Caco-2 (cell line): ENCODE results near the gene NDUFB4. TPM values are rescaled to one million over a fixed set of nuclear protein-coding genes. Genes with fewer than 3 reads are reported as not detected.

ENCODE experiments used
- BruUV-seq: library from RNA; stranded (reverse); fragments of 400-500 nt; replicated peaks from 2 replicates; lab custom pipeline; 2021; lab: Mats Ljungman, UMichigan
- CTCF ChIA-PET: fragments of 300-600 bp; sonication (Branson Sonifier 250); formaldehyde crosslinking; loops from one replicate; lab custom pipeline; 2022; ENCODE audit warnings: antibody characterized with exemption; lab: Charles Lee
- POLR2A ChIA-PET: fragments of 300-600 bp; sonication (Branson Sonifier 250); formaldehyde crosslinking; loops from one replicate; lab custom pipeline; 2022; ENCODE audit warnings: antibody characterized with exemption; lab: Charles Lee
- DNase-seq, 2 experiments: peaks; one replicate each; pipeline versions ENCODE4 v3.0.0 to v3.0.0-alpha.2; 2020 to 2022
- H3K27me3 ChIP-seq: replicated peaks from 2 replicates; pipeline ENCODE4 v1.6.0; 2011; ENCODE audit warnings: low read length; ENCODE audit not compliant: control insufficient read depth, insufficient read depth
- H3K36me3 ChIP-seq: 2 replicates; pipeline ENCODE4 v1.5.1; 2011; ENCODE audit warnings: low read length; ENCODE audit not compliant: control insufficient read depth, insufficient read depth
- H3K4me1 ChIP-seq: fragments of 250-450 bp; sonication (Bioruptor Pico); 2 replicates; pipeline ENCODE4 v1.5.1; 2020; ENCODE audit warnings: mild to moderate bottlenecking
- H3K4me3 ChIP-seq: 2 replicates; pipeline ENCODE4 v1.5.1; 2011; ENCODE audit warnings: low read depth, mild to moderate bottlenecking, control low read depth, low read length
- H3K9me3 ChIP-seq: fragments of 250-450 bp; sonication (Bioruptor Pico); 2 replicates; pipeline ENCODE4 v1.5.1; 2020; ENCODE audit warnings: mild to moderate bottlenecking, moderate library complexity
- H3K27ac Mint-ChIP-seq: one replicate; pipeline ENCODE4 v1.8.0; 2022; ENCODE audit warnings: mixed read lengths; ENCODE audit not compliant: unreplicated experiment
- H3K27me3 Mint-ChIP-seq: one replicate; pipeline ENCODE4 v1.8.0; 2022; ENCODE audit warnings: mixed read lengths; ENCODE audit not compliant: insufficient read depth, unreplicated experiment
- H3K36me3 Mint-ChIP-seq: one replicate; pipeline ENCODE4 v1.8.0; 2022; ENCODE audit warnings: mild to moderate bottlenecking, mixed read lengths; ENCODE audit not compliant: insufficient read depth, unreplicated experiment
- H3K4me1 Mint-ChIP-seq: one replicate; pipeline ENCODE4 v1.8.0; 2022; ENCODE audit warnings: low read depth, mixed read lengths; ENCODE audit not compliant: unreplicated experiment
- H3K4me3 Mint-ChIP-seq: one replicate; pipeline ENCODE4 v1.8.0; 2022; ENCODE audit warnings: mild to moderate bottlenecking, moderate library complexity, mixed read lengths; ENCODE audit not compliant: unreplicated experiment
- H3K9me3 Mint-ChIP-seq: one replicate; pipeline ENCODE4 v1.8.0; 2022; ENCODE audit warnings: mixed read lengths; ENCODE audit not compliant: unreplicated experiment
- intact Hi-C: fragments of 100-400 bp; cut with micrococcal nuclease; formaldehyde crosslinking; loops from one replicate; pipeline ENCODE4 v1.10.0; 2022; ENCODE audit not compliant: unreplicated experiment
- total RNA-seq: library from RNA; stranded (reverse); gene quantifications from 2 replicates; pipeline ENCODE4 v1.2.3, GENCODE V29; 2022
- TF ChIP-seq, protein P1 (sequence below), 2 experiments: fragments of 200-600 bp in 1 of 2; IDR thresholded peaks; 1 replicate in 1 of 2; 2 replicates in 1 of 2; pipeline versions ENCODE4 v1.5.1 to v1.8.0; 2011 to 2022; ENCODE audit warnings: antibody characterized with exemption in 1 of 2, control low read depth in 1 of 2, inconsistent platforms in 1 of 2, low read depth in 1 of 2, low read length in 1 of 2, mild to moderate bottlenecking in 1 of 2, moderate library complexity in 1 of 2; ENCODE audit not compliant: insufficient read depth in 1 of 2, severe bottlenecking in 1 of 2, unreplicated experiment in 1 of 2

NDUFB4 gene
- total RNA-seq, 1 experiment from 2014 or later, result 136 TPM

DNA sequence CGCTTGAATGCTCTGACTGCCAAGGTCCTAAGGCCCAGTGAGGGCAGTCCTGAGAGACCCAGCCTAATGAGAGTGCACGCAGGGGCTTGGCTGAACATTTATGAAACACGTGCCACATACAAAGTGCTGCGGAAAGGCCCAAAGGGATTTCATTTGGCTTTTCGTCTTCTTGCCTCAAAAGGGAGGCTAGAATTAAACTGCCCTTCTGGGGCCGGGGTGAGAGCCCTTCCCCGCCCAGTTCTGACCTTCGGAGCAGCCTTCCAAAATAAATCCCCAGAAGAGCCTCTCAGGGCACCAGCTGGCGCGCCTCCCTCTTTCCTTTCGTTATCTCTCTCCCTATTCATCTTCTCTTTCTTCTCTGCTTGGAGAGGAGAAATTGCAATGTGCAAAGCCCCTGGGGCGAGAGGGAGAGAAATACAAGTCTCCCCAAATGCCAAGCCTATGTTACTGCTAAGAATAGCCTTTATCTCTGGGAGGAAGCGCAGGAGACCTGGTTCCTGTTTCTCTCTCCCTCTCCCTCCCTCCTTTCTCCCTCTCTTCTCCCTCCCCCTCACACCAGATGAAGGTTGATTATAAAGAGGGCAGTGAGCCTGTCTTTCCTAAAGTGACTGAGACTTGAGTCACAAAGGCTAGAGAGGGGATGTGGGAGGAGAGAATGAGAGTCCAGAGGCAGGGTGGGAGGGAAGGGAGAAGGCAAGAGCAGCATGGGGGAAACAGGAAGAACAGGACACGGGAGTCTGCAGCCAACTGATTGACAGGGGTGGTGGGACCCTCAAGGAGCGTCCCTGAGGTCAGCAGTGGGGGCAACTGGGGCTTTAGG lies 36.7 kb upstream of the NDUFB4 start:
- intact Hi-C loops, result loop anchor here (1.0 to 2.0 kb wide), 4 partner anchors 53 to 315 kb away; partner anchors contain the start of genes GTF2E1 and RABL3
- Histone ChIP-seq H3K9me3 (no peaks in the 10 kb centered on the region), H3K27me3 (no peaks in the 10 kb centered on the region), H3K4me3 (peak overlapping the region; percentile 4), H3K4me1 (no peaks in the 10 kb centered on the region), H3K36me3 (no peaks in the 10 kb centered on the region)
- Mint-ChIP-seq H3K27ac (peak overlapping the region; percentile 67), H3K27me3 (peaks cover 3% of the 10 kb centered on the region), H3K4me1 (peaks cover 14% of the 10 kb centered on the region), H3K9me3 (no peaks in the 10 kb centered on the region), H3K4me3 (peak overlapping the region; percentile 68), H3K36me3 (no peaks in the 10 kb centered on the region)
- no peak for DNase-seq
- BruUV-seq, result no TSS peak
- ChIA-PET CTCF (interaction anchor here (0.6 to 2.5 kb wide), 11 partner anchors 8 to 315 kb away, joined by 3 to 97 read pairs (median 5); partner anchors contain the start of gene NDUFB4), POLR2A (interaction anchor here (0.7 to 1.3 kb wide), 3 partner anchors 141 to 211 kb away, joined by 3 to 5 read pairs (median 4); no protein-coding TSS in a partner anchor)
- TF ChIP-seq, protein P1, sequence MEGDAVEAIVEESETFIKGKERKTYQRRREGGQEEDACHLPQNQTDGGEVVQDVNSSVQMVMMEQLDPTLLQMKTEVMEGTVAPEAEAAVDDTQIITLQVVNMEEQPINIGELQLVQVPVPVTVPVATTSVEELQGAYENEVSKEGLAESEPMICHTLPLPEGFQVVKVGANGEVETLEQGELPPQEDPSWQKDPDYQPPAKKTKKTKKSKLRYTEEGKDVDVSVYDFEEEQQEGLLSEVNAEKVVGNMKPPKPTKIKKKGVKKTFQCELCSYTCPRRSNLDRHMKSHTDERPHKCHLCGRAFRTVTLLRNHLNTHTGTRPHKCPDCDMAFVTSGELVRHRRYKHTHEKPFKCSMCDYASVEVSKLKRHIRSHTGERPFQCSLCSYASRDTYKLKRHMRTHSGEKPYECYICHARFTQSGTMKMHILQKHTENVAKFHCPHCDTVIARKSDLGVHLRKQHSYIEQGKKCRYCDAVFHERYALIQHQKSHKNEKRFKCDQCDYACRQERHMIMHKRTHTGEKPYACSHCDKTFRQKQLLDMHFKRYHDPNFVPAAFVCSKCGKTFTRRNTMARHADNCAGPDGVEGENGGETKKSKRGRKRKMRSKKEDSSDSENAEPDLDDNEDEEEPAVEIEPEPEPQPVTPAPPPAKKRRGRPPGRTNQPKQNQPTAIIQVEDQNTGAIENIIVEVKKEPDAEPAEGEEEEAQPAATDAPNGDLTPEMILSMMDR (IDR thresholded peaks at IDR 0.05; ENCODE audit: insufficient read depth in 1 of 2, low read depth in 1 of 2, low read length in 1 of 2, severe bottlenecking in 1 of 2, unreplicated experiment in 1 of 2), result no peak

DNA sequence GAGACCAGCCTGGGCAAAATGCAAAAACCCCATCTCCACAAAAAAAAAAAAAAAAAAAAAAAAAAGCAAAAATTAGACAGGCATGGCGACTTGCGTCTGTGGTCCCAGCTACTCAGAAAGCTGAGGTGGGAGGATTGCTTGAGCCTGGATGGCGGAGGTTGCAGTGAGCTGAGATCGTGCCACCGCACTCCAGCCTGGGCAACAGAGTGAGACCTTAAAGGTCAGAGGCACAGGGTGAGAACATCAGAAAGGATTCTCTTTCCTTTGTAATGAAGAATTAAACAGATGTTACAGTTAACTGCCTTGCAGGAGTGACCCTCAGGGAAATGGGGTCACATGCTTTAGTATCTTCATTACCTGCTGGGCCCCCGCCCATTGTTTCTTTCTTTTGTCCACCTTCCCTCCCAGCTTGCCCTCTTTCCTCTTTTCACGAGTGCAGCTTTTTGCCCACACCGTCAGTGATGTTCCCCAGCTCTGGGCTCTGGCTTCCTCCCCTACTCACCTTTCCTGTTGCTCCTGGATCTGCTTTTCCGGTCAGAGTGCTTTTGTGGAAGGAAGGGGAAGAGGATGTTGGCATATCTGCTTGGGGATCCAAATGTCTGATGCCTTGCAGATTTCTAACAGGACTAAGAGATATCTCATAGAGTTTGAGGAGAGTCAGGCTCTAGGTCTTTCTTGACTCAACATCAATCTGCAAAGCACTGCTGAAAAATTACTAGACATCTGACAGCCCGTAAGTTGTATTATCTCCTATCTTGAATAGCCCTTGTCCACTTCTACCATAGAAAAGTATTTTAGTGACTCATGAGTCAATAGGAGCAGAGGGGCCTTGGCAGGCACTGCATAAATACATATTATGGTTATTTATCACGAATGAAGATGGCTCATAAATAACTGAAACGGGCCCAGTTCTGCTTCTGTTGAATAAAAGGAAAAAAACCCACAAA lies 35.6 kb upstream of the NDUFB4 start:
- TF ChIP-seq, protein P1 (IDR thresholded peaks at IDR 0.05; ENCODE audit: insufficient read depth in 1 of 2, low read depth in 1 of 2, low read length in 1 of 2, severe bottlenecking in 1 of 2, unreplicated experiment in 1 of 2), result no peak
- no peak overlapping the region for H3K27ac Mint-ChIP-seq
- Histone ChIP-seq H3K9me3 (no peaks in the 10 kb centered on the region), H3K27me3 (no peaks in the 10 kb centered on the region), H3K4me1 (no peaks in the 10 kb centered on the region), H3K36me3 (no peaks in the 10 kb centered on the region), H3K4me3 (no peak overlapping the region)
- H3K36me3 Mint-ChIP-seq, result no peaks in the 10 kb centered on the region
- ChIA-PET POLR2A (no interaction called here), CTCF (interaction anchor here (0.6 to 2.5 kb wide), 3 partner anchors 121 to 150 kb away, joined by 3 to 97 read pairs (median 6); partner anchors contain the start of gene HGD)
- H3K9me3 Mint-ChIP-seq, result no peaks in the 10 kb centered on the region
- H3K4me1 Mint-ChIP-seq, result peaks cover 14% of the 10 kb centered on the region
- H3K4me3 Mint-ChIP-seq, result peak overlapping the region; percentile 42
- peaks cover 3% of the 10 kb centered on the region for H3K27me3 Mint-ChIP-seq
- BruUV-seq, result no TSS peak
- no peak for DNase-seq
- intact Hi-C loops, result loop anchor here (1.0 to 2.0 kb wide), 2 partner anchors 182 to 235 kb away; partner anchors contain the start of genes GTF2E1 and RABL3
